OCI-M2 (cell line): Measurements from ENCODE around the gene PTPRN2.
"Not testable (repeated sequence)": the region's sequence is repeated elsewhere in the genome, so short reads cannot be mapped to it uniquely, and the experiment has no call there.

Experiments
- DNase-seq: peaks from one replicate; lab custom pipeline; 2025; ENCODE audit not compliant: unreplicated experiment; lab: John Stamatoyannopoulos, UW

PTPRN2 gene

GRCh38 chr7:157514746-157515145, 1072.9 kb downstream of the PTPRN2 start:
- no peak for DNase-seq

GRCh38 chr7:157514306-157514705, 1073.3 kb downstream of the PTPRN2 start:
- DNase-seq, result no peak

- no peak for DNase-seq
Observed at GRCh38 chr7:157513682-157514081, 1073.9 kb downstream of the PTPRN2 start.

GRCh38 chr7:157513162-157513621, 1074.4 kb downstream of the PTPRN2 start:
- no peak for DNase-seq

- DNase-seq, result no peak
Observed at GRCh38 chr7:157509226-157509625, 1078.4 kb downstream of the PTPRN2 start.

GRCh38 chr7:157508477-157508881, 1079.1 kb downstream of the PTPRN2 start:
- no peak for DNase-seq

- DNase-seq, result no peak
Observed at GRCh38 chr7:157507987-157508386, 1079.6 kb downstream of the PTPRN2 start.

GRCh38 chr7:157506268-157506667, 1081.4 kb downstream of the PTPRN2 start:
- DNase-seq, result no peak

GRCh38 chr7:157505646-157506045, 1082.0 kb downstream of the PTPRN2 start:
- no peak for DNase-seq

- no peak for DNase-seq
Observed at GRCh38 chr7:157503229-157503628, 1084.4 kb downstream of the PTPRN2 start.

- DNase-seq, result no peak
Observed at GRCh38 chr7:157502701-157503111, 1084.9 kb downstream of the PTPRN2 start.

- DNase-seq, result no peak
Observed at GRCh38 chr7:157501581-157501980, 1086.0 kb downstream of the PTPRN2 start.

- DNase-seq, result not testable (repeated sequence)
Observed at GRCh38 chr7:157500989-157501540, 1086.6 kb downstream of the PTPRN2 start.

- DNase-seq, result no peak
Observed at GRCh38 chr7:157500171-157500960, 1087.3 kb downstream of the PTPRN2 start.

- DNase-seq, result no peak
Observed at GRCh38 chr7:157499835-157500153, 1087.8 kb downstream of the PTPRN2 start.

- no peak for DNase-seq
Observed at GRCh38 chr7:157499121-157499834, 1088.3 kb downstream of the PTPRN2 start.

GRCh38 chr7:157498657-157499056, 1089.0 kb downstream of the PTPRN2 start:
- no peak for DNase-seq

GRCh38 chr7:157497744-157498651, 1089.6 kb downstream of the PTPRN2 start:
- no peak for DNase-seq

- no peak for DNase-seq
Observed at GRCh38 chr7:157497367-157497743, 1090.3 kb downstream of the PTPRN2 start.

- DNase-seq, result no peak
Observed at GRCh38 chr7:157496416-157497275, 1091.0 kb downstream of the PTPRN2 start.
